Neural cell (in vitro differentiated cells): ENCODE measurements around the gene ANKRD10. TPM values are rescaled to one million over a fixed set of nuclear protein-coding genes. Genes with fewer than 3 reads are reported as not detected.

Experiments
- polyA plus RNA-seq: library from polyadenylated mRNA; depleted of rRNA; stranded (reverse); fragments of >200 nt; gene quantifications from 2 replicates; pipeline ENCODE4 v1.2.3, GENCODE V29; 2014
- small RNA-seq, 3 experiments: library from RNA; depleted of rRNA; stranded (forward); fragments of <200 nt; gene quantifications; one replicate each; pipeline ENCODE3, GENCODE V24; 2012

ANKRD10 gene
- polyA plus RNA-seq, 1 donor from 2014 or later, result 564 TPM

Small RNA genes lying within 50 kb of the gene (small RNA-seq; reads per million reads assigned to genes)
- 0 reads per million in 3 experiments for gene AL442128.1

Other genes starting within 250 kb of the ANKRD10 start
- 92.2 and 93.1 TPM in 2 replicates for gene CARS2, start 209.0 kb downstream of the ANKRD10 start, polyA plus RNA-seq
- 23.2 and 28.5 TPM in 2 replicates for gene ING1, start 201.4 kb downstream of the ANKRD10 start, polyA plus RNA-seq
- gene ARHGEF7, start 200.2 kb upstream of the ANKRD10 start, polyA plus RNA-seq, result 155 and 164 TPM in 2 replicates